Measurements from ENCODE around the gene RNF125.
A peak's percentile ranks its signal among the peaks of the same experiment; 100 is the strongest.
"Not testable (repeated sequence)": the region's sequence is repeated elsewhere in the genome, so short reads cannot be mapped to it uniquely, and the experiment has no call there.

Gene RNF125

DNA sequence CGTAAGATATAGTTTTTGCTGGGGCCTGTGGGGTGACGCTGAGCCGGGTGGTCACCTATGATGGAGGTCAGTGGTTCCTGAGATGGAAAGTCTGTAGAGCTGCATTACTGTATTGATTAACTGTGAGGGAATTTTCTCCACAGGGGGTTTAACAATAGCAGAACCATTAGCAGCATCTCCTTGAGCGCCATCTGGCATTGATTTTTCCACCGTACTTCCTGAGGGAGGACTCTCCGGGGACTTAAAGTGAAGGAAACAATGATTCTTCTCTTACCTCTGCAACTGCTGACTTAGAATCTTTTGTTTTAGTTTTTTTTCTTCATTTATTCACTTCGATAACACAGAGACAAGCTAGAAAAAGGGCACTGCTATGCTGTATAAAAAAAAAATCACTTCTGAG is 22.6 kb upstream of the RNF125 start:
- no peak overlapping the region for H3K4me3 ChIP-seq (ENCODE audit: low read length)
- no peaks in the 10 kb centered on the region for H3K9me3 ChIP-seq (ENCODE audit: control insufficient read depth, low read length)
- no peaks in the 10 kb centered on the region for H3K36me3 ChIP-seq (ENCODE audit: control insufficient read depth, insufficient read depth, low read length, severe bottlenecking)
- no peak overlapping the region for H3K9ac ChIP-seq (ENCODE audit: low read length)
- DNase-seq (ENCODE audit: low read depth): no peak
- H3K4me1 ChIP-seq (ENCODE audit: control insufficient read depth, insufficient read depth, low read length): no peaks in the 10 kb centered on the region
- no peaks in the 10 kb centered on the region for H3K27me3 ChIP-seq (replicated peaks; ENCODE audit: control insufficient read depth, insufficient read depth, low read length)

DNA sequence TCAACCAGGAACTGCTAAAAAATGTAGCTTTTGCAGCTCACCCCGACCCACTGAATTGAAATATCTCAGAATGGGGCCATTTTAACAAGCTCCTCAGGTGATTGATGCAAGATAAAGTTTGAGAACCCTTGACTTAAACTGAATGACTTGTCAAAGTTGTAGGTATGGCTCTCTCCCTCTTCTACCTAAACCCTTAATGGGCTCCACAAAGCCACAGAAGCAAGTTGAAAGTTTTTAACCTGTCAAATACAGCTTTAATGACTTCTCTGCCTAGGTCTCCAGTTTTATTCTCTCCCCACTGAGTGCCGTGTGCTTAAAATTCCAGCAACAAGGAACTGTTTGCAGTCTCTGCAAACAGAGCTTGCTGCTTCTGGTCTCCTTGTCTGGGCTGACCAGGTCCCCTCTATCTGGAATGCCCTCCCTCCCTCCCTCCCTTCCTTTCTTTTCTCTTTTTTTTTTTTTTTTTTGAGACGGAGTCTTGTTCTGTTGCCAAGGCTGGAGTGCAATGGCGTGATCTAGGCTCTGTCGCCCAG is 19.7 kb upstream of the RNF125 start:
- no peak for DNase-seq (ENCODE audit: low read depth)
- H3K4me3 ChIP-seq (ENCODE audit: low read length): no peak overlapping the region

DNA sequence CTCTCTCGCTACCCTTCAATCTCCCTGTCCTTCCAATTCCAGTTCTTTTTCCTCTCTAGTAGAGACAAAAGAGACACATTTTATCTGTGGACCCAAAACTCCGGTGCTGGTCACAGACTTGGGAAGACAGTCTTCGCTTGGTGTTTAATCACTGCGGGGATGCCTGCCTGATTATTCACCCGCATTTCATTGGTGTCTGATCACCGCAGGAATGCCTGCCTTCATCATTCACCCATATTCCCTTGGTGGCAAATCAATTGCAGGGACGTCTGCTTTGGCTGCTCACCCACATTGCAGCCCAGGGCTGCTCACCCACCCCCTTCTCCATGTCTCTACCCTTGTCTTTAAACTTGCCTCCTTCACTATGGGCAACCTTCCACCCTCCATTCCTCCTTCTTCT is 17.5 kb upstream of the RNF125 start:
- DNase-seq (ENCODE audit: low read depth); H3K9me3 ChIP-seq (ENCODE audit: control insufficient read depth, low read length); H3K4me3 ChIP-seq (ENCODE audit: low read length); H3K27me3 ChIP-seq (replicated peaks; ENCODE audit: control insufficient read depth, insufficient read depth, low read length); H3K4me1 ChIP-seq (ENCODE audit: control insufficient read depth, insufficient read depth, low read length); H3K36me3 ChIP-seq (ENCODE audit: control insufficient read depth, insufficient read depth, low read length, severe bottlenecking); H3K9ac ChIP-seq (ENCODE audit: low read length): not testable (repeated sequence)

More for the DNA sequence above, 19.7 kb upstream of the RNF125 start:
- Histone ChIP-seq H3K27me3 (replicated peaks; ENCODE audit: control insufficient read depth, insufficient read depth, low read length) (no peaks in the 10 kb centered on the region), H3K4me1 (ENCODE audit: control insufficient read depth, insufficient read depth, low read length) (peaks cover under 1% of the 10 kb centered on the region), H3K36me3 (ENCODE audit: control insufficient read depth, insufficient read depth, low read length, severe bottlenecking) (no peaks in the 10 kb centered on the region), H3K9ac (ENCODE audit: low read length) (no peak overlapping the region), H3K9me3 (ENCODE audit: control insufficient read depth, low read length) (no peaks in the 10 kb centered on the region)

DNA sequence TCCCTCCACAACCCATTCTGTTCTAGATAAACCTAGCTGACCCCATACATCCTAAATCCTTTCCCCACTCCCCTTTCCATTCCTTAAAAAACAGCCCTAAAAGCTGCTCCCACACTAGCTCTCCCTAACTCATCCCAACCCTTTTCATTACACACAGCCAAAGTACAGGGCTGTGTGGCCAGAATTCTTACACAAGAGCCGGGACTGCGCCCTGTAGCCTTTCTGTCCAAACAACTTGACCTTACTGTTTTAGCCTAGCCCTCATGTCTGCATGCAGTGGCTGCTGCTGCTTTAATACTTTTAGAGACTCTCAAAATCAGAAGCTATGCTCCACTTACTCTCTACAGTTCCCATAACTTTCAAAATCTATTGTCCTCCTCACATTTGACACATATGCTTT is 14.8 kb upstream of the RNF125 start:
- not testable (repeated sequence) for H3K4me3 ChIP-seq (ENCODE audit: low read length); H3K9ac ChIP-seq (ENCODE audit: low read length); DNase-seq (ENCODE audit: low read depth); H3K27me3 ChIP-seq (replicated peaks; ENCODE audit: control insufficient read depth, insufficient read depth, low read length); H3K4me1 ChIP-seq (ENCODE audit: control insufficient read depth, insufficient read depth, low read length); H3K9me3 ChIP-seq (ENCODE audit: control insufficient read depth, low read length); H3K36me3 ChIP-seq (ENCODE audit: control insufficient read depth, insufficient read depth, low read length, severe bottlenecking)

DNA sequence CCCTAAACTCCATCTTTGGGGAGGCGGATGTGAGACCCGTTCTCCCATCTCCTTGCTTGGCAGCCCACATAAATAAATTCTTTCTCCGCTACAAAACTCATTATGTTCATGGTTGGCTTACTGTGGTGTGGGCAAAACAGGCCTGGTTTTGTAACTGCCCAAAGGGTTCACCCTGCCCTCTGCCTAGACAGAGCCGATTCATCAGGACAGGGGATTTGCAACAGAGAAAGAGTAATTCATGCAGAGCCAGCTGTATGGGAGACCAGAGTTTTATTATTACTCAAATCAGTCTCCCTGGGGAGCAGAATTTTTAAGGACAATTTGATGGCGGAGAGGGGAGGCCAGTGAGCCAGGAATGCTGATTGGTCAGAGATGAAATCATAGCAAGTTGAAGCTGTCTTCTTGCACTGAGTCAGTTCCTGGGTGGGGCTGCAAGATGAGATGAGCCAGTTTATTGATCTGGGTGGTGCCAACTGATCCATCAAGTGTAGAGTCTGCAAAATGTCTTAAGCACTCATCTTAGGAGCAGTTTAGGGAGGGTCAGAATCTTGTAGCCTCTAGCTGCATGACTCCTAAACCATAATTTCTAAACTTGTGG is 8.4 kb upstream of the RNF125 start:
- no peak for DNase-seq (ENCODE audit: low read depth)
- Histone ChIP-seq H3K4me1 (ENCODE audit: control insufficient read depth, insufficient read depth, low read length) (peaks cover 4% of the 10 kb centered on the region), H3K36me3 (ENCODE audit: control insufficient read depth, insufficient read depth, low read length, severe bottlenecking) (no peaks in the 10 kb centered on the region), H3K9ac (ENCODE audit: low read length) (no peak overlapping the region), H3K27me3 (replicated peaks; ENCODE audit: control insufficient read depth, insufficient read depth, low read length) (no peaks in the 10 kb centered on the region), H3K9me3 (ENCODE audit: control insufficient read depth, low read length) (no peaks in the 10 kb centered on the region), H3K4me3 (ENCODE audit: low read length) (no peak overlapping the region)

DNA sequence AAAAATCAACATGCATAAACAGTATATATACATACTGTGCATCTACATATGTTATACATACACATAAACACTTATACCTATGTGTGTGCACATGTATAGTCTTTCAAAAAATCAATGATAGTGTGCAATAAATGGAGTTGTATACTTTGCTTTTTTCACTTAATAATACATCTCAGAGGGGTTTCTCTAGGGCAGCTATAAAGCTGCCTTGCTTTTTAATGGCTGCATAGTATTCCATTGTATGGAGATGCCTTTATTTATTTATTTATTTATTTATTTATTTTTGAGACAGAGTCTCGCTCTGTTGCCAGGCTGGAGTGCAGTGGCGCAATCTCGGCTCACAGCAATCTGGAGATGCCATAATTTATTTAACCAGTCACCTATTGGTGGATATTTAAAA is 7.4 kb upstream of the RNF125 start:
- no peak for DNase-seq (ENCODE audit: low read depth)
- Histone ChIP-seq H3K4me1 (ENCODE audit: control insufficient read depth, insufficient read depth, low read length) (peaks cover 4% of the 10 kb centered on the region), H3K9ac (ENCODE audit: low read length) (no peak overlapping the region)

DNA sequence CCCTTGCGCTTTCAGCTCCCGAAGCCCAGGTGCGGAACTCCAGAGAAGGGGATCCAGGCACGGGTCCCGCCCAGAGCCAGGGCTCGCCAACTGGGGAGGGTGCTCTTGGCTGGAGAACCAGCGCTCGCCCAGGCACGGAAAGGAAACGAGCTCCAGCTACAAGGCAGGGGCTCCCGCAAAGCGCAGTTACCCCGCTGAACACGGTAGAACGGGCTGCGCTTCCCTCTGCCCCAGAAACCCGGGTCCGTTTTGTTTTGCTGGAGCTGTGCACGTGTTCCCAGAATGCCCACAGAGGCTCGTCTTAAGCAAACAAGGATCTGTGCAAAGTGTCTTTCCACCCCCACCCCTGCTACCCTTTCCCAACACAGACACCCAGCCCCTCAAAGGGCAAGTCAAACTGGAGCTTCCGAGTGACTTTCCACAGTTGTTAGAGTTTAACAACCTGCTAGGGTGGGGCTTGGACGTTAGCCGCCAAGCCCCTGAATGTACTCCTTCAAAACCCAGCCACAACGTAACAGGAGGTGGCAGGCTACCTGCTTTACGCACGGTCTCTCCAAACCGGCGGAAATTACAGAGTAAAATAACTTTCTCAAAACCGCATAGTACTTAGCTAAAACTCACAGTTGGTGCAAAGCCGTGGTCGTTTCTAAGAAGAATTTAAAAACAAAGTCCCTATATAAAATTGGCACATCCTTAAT is 775 bp downstream of the RNF125 start:
- peaks cover 4% of the 10 kb centered on the region for H3K27me3 ChIP-seq (replicated peaks; ENCODE audit: control insufficient read depth, insufficient read depth, low read length)
- H3K4me1 ChIP-seq (ENCODE audit: control insufficient read depth, insufficient read depth, low read length): peaks cover 3% of the 10 kb centered on the region
- peak overlapping the region; percentile 86 for H3K4me3 ChIP-seq (ENCODE audit: low read length)
- no peaks in the 10 kb centered on the region for H3K9me3 ChIP-seq (ENCODE audit: control insufficient read depth, low read length)
- H3K36me3 ChIP-seq (ENCODE audit: control insufficient read depth, insufficient read depth, low read length, severe bottlenecking): no peaks in the 10 kb centered on the region
- DNase-seq (ENCODE audit: low read depth): peak; percentile 39
- H3K9ac ChIP-seq (ENCODE audit: low read length): peak overlapping the region; percentile 90

More for the DNA sequence above, 7.4 kb upstream of the RNF125 start:
- no peaks in the 10 kb centered on the region for H3K36me3 ChIP-seq (ENCODE audit: control insufficient read depth, insufficient read depth, low read length, severe bottlenecking)
- H3K4me3 ChIP-seq (ENCODE audit: low read length): no peak overlapping the region
- no peaks in the 10 kb centered on the region for H3K9me3 ChIP-seq (ENCODE audit: control insufficient read depth, low read length)
- H3K27me3 ChIP-seq (replicated peaks; ENCODE audit: control insufficient read depth, insufficient read depth, low read length): no peaks in the 10 kb centered on the region

DNA sequence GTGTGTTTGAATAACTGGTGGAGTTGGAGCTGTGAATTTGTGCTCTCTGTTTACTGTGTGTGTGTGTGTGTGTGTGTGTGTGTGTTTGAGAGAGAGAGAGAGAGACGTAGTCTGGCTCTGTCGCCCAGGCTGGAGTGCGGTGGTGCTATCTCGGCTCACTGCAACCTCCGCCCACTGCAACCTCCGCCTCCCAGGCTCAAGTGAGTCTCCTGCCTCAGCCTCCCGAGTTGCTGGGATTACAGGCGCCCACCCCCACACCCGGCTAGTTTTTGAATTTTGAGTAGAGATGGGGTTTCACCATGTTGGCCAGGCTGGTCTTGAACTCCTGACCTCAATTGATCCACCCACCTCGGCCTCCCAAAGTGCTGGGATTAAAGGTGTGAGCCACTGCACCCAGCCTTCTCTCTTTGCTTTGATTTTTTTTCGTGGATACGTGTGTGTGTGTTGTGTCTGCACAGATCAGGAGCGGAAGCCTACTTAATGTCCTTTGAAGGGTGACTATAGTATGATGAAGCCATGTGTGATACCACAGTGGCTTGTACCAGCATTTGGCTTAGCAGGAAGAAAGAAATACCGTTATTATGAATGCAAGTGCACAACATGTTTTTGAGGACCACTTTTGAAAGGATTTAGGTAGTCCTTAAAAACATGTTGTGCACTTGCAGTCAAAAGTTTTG is 1.5 kb downstream of the RNF125 start:
- DNase-seq (ENCODE audit: low read depth); H3K9me3 ChIP-seq (ENCODE audit: control insufficient read depth, low read length); H3K4me1 ChIP-seq (ENCODE audit: control insufficient read depth, insufficient read depth, low read length); H3K27me3 ChIP-seq (replicated peaks; ENCODE audit: control insufficient read depth, insufficient read depth, low read length); H3K36me3 ChIP-seq (ENCODE audit: control insufficient read depth, insufficient read depth, low read length, severe bottlenecking): not testable (repeated sequence)
- H3K9ac ChIP-seq (ENCODE audit: low read length): peak overlapping the region; percentile 90
- peak overlapping the region; percentile 86 for H3K4me3 ChIP-seq (ENCODE audit: low read length)

DNA sequence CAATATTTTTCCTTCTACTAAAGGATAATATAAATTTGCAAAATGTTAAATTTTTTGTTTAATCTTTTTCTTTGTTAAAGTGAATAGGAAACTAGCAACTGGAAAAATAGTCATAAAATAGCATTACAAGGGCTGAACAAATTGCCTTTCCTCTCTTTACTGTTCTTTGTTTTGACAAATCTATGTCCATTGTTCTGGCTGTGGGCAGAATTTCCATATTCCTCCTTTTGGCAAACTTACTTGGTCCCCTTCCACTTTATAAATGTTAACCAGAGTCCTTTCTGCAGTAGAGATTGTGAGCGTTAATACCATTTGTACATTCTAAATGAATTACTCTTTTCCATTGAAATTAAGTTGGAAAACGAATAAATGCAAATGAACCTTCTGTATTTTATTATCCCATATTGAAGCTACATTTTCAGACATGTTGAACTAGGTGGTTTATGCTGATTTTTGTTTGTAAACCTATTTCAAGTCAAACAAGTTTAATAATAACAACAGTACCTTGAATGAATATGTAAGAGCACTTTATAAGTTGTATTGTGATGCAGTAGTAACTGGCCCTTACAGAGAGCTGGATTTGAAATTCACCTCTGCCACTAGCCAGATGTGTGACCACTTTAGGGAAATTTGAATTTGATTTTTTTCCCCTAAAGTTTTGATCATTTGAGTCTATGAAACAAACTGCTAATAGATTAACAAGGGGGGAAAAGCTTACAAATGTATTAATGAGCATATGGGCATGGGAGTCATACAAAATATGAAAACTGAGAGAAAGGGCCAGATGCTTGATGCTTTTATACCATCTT is 3.3 kb downstream of the RNF125 start:
- H3K4me3 ChIP-seq (ENCODE audit: low read length): no peak overlapping the region
- H3K9ac ChIP-seq (ENCODE audit: low read length): no peak overlapping the region
- H3K36me3 ChIP-seq (ENCODE audit: control insufficient read depth, insufficient read depth, low read length, severe bottlenecking): no peaks in the 10 kb centered on the region
- peaks cover 4% of the 10 kb centered on the region for H3K27me3 ChIP-seq (replicated peaks; ENCODE audit: control insufficient read depth, insufficient read depth, low read length)
- peaks cover 3% of the 10 kb centered on the region for H3K4me1 ChIP-seq (ENCODE audit: control insufficient read depth, insufficient read depth, low read length)
- H3K9me3 ChIP-seq (ENCODE audit: control insufficient read depth, low read length): no peaks in the 10 kb centered on the region
- no peak for DNase-seq (ENCODE audit: low read depth)

DNA sequence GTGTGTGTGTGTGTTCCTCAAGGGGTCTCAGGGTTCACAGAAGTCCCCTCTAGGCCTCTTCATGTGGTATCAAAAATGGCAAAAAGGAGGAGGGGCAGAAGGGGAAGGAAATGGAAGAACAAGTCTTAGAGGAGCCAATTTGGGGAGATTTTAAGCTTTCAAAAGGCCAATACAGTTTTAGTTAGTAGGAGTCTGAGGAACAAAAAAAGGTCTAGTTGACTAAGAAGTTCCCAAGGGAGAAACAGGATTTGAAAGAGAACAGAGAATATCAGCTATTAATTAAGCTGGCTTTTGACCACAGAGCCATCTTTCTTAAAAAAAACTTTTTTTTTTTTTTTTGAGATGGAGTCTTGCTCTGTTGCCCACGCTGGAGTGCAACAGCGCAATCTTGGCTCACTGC is 7.1 kb downstream of the RNF125 start:
- no peaks in the 10 kb centered on the region for H3K9me3 ChIP-seq (ENCODE audit: control insufficient read depth, low read length)
- no peaks in the 10 kb centered on the region for H3K4me1 ChIP-seq (ENCODE audit: control insufficient read depth, insufficient read depth, low read length)
- no peaks in the 10 kb centered on the region for H3K27me3 ChIP-seq (replicated peaks; ENCODE audit: control insufficient read depth, insufficient read depth, low read length)
- no peaks in the 10 kb centered on the region for H3K36me3 ChIP-seq (ENCODE audit: control insufficient read depth, insufficient read depth, low read length, severe bottlenecking)
- no peak overlapping the region for H3K4me3 ChIP-seq (ENCODE audit: low read length)
- no peak for DNase-seq (ENCODE audit: low read depth)
- no peak overlapping the region for H3K9ac ChIP-seq (ENCODE audit: low read length)
